GM19099 (cell line): ENCODE data around the gene GPRC5B.

Experiments used
- POLR2A ChIP-seq: IDR thresholded peaks from 3 replicates; pipeline ENCODE4 v1.6.1; 2011; ENCODE audit warnings: low read depth; ENCODE audit not compliant: insufficient read length; ENCODE audit errors: extremely low read depth

Gene GPRC5B

DNA sequence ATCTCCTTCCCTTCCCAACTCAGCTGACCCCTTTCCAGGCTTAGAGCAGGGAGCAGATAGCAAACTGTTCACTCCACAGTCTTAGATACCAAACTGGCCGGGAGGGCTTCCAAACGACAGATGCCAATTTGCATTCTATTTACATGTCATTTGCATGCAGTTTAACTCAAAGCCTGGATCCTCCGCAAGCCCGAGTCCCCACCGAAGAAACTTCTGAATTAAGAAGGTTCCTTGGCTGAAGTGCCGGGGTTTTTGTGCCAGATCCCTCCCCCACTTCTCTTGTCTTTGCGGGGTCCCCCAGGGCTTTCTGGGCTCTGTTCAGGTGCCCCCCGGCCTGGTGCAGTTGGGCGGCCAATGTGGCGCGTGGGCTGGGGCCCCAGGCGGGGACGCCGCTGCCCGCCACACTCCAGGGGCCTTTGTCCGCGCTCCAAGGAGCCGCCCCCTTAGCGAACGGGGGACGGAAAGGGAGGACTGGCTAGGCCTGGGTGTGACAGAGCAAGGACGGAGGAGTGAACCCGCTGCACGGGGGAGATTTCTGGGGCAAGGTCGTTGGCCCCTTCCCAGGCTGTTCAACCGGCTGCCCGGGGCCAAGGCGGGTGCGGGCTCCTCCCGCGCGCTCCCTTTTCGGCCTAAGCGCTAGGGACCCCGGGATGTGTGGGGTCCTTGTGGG is 1.2 kb downstream of the GPRC5B start:
- no peak for TF ChIP-seq POLR2A

DNA sequence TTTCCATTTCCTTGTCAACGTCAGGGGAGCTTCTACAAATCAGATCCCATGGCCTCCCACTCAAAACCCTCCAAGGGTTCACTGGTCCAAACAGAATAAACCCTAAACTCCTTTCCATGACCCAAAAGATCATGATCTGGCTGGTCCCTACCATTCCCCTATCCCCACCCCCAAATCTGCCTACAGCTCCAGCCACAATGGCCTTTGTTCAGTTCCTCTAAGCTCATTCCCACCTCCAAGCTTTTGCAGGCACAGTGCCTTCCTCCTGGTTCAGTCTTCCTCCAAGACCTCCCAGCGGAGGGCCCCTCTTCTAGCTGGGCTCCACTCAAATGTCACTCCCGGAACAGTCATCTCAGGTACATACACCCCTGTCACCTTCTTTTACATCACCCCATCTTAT is 2.0 kb downstream of the GPRC5B start:
- no peak for TF ChIP-seq POLR2A

DNA sequence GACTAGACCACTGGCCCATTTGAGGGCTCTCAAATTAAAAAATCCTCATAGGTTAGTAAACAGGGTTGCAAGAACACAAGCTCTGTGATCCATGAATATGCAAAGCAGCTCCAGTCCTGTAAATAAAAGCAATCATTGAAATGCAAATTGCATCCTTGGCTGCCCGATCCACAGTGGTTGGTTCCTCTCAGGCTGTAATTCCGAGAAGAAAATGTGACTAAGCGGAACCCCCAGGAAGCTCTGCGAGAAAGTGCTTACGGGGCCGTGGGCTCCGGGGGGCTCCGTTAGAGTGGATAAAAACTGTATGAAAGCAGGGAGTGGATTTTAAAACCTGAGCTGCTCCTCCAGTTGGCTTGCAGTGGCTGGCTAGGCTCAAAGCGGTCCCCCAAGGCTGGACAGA is 2.5 kb downstream of the GPRC5B start:
- no peak for TF ChIP-seq POLR2A

DNA sequence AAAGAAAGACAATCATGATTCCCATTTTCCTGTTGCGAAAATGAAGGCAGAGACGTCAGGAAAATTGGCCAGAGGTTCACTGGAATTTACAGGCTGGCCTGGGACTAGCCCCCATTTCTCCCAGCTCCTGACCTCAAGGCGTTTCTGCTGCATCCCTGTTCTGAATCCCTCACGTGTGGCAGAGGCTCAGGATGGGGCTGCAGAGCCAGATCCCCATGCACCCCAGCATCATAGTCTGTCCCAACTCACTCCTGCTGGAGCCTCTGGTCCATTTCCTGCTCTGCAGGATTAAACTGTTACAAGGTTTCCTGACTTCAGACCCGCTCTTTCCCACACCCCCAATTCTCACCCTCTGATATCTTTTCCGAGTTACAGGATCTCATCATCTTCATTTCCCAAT is 2.9 kb downstream of the GPRC5B start:
- TF ChIP-seq POLR2A = no peak

DNA sequence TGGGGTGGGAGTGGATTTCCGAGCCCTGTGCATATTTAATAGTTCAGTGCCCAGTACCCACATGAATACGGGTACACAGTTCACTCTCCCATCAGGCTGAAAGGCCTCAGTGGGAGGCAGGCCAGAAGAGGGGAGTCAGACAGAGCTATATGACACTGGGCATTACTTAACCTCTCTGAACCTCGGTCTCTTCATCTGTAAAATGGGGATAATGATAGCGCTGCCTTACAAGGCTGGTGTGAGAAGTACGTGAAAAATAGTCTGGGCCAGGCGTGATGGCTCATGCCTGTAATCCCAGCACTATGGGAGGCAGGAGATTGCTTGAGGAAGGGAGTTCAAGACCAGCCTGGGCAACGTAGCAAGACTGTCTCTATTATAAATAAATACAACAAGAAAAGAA is 3.6 kb downstream of the GPRC5B start:
- TF ChIP-seq POLR2A = no peak

DNA sequence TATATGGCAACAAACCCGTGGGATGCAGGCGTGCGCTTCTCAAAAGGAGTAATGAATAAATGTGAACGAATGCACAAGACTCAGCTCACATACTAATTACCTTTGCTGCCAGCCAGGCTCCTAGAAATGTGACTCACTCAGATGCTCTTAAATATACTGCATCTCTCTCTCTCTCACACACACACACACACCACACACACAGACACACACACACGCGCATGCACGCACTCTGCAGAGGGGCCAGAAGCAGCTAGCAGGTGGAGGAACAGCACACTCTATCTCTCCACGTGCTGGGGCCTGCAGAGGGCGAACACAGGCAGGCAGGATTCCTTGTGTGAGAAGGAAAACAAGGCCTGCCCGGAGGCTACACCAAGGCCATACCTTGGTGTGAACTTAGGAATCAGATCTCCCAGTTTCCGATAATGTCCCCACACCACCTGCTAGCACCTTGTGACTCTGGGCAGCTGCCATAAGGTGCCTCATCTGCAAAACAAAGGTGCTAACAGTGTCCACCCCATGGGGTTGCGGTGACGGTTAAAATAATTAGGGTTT is 5.3 kb downstream of the GPRC5B start:
- no peak for TF ChIP-seq POLR2A

DNA sequence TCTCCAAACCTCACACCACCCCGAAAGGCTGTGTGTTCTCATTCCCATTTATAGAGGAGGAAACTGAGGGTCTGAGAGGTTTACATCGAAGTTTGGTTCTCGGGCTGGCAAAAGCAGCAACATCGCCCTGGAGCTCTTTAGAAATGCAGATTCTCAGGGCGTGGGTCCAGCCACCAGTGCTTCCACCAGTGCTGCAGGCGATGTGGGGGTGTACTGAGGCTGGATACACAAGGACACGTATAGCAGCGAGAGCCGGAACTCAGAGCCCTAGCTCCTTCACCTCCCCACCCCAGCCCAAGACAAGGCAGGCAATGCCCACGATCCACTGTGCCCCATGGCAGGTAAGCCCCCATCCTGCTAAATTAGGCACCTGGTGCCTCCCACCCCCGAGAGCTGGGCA is 5.9 kb downstream of the GPRC5B start:
- TF ChIP-seq POLR2A = no peak

DNA sequence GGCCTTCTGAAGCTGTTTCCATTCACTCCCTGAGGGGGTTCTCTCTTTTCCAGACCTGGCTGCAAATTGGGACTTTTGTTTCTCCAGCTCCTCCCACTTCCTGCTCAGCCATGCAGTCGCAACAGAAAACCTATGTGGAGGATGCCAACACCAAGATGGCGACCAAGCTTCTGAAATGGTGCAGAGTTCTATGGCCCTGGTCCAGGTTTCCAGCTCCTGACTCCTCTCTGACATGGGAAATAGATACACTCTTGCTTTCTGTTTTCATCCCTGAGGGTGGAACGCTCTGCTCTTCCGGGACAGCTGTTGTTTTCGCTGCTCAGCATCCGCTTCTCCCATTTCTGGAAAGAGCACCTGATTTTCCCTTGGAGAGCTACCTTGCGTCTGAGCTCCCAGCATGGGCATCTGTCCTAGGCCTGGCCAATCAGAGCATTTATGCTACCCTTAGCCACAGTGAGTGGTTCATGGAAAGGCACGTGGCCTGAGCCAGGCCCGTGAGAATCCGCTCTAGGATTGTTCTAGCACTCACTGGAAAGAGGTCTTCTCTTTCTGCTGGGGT is 8.1 kb downstream of the GPRC5B start:
- no peak for TF ChIP-seq POLR2A

DNA sequence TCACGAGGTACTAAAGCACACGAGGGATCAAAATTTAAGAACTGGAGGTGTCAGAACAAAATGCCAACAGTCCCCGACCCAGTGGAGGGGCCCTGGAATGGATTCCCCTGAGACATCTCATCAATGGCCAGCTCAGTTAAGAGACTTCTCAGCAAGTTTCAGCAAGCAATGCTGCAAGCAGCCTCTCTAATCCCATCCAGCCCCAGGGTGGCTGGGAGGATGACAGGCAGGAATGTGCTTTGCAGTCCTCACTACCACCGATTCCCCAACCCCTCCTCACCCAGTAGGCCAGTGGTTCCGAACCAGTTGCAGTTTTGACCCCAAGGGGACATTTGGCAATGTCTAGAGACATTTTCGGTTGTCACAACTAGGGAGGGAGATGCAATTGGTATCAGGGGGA is 8.7 kb downstream of the GPRC5B start:
- no peak for TF ChIP-seq POLR2A

DNA sequence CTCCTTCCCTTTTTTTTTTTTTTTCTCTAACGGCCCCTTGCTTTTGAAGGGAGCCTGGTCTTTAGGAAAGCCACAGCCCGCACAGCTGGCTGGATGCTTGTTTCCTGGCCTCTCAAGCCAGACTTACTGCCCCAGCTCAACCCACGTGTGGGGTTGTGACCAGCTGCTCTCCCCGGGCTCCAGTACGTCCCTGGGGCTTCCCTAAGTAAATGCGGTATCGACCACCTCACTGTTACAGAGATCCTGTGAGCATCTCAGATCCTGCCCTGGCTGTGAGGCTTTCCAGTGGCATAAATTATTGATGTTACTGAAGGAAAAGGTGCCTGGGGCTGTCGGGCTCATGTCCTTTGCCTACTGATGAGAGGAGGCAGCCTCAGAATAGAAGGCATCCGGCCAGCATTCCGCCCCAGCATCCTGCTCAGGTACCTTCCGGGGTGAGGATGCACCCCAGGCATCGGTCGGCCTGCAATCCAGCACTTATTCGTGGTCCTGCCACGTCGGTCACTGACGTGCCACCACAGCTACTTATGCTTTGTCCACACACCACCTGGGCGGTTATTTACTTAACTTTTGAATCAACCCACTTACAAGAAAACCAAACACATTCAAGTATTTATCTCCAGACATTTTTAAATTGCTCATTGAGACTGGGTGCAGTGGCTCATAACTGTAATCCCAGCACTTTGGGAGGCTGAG is 9.6 kb downstream of the GPRC5B start:
- no peak for TF ChIP-seq POLR2A

DNA sequence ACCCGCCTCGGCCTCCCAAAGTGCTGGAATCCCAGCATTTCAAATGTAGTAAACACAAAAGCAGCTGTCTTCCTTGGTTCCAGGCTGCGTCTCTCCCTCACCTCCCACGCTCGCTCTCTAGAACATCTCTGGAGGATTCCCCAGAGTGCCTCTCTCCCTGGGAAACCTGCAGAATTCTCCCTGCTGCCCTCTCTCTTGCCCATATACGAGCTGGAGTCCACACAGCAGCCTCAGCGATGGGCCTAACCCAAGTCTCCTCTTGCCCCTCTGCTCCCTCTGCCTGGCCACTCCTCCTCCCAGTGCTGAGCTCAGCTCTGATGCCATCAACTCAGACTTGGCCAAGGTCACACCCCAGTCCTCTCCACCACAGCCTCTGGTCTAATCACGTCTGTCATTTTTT is 10.6 kb downstream of the GPRC5B start:
- TF ChIP-seq POLR2A = no peak

DNA sequence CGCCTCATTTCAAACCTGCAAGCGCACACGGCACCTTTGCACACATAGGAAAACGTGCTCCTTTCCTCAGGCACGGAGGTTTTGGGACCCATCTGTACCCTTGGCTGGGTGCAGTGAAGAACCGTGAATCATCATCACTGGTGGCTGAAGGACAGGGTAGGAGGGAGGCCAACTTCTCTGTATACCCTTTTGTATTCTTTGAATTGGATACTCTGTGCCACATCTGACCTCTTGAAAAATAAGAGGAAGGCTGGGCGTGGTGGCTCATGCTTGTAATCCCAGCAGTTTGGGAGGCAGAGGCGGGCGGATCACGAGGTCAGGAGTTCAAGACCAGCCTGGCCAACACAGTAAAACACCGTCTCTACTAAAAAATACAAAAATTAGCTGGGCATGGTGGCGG is 11.7 kb downstream of the GPRC5B start:
- no peak for TF ChIP-seq POLR2A

DNA sequence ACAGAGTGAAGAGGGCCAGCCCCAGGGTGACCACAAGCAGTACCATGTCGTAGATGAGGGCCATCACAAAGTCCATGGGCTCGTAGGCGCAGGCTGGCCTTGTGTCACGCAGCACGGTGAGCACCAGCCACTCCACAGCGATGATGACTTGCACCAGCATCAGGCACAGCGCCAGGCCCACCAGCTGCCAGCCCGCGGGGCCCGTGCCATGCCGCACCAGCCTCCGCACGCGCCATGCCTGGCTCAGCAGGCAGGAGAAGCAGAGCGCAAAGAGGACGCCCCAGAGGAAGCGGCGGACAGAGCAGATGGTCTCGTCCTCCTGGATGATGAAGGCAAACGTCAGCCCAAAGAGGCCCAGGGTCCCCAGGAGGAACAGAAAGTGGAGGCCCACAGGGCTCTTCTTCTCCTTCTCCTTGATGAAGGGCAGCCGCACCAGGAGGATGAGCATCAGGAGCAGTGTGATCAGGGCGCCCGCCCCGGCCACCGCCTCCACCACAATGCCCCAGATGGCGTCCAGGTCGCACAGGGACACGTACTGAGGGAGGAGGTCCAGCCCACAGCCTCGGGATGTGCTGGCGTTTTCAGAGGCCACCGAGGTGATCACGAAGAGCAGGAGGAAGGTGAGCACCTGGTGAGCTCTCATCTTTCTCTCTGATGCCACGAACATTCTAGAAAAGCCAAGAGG is 12.3 kb downstream of the GPRC5B start:
- TF ChIP-seq POLR2A = no peak

DNA sequence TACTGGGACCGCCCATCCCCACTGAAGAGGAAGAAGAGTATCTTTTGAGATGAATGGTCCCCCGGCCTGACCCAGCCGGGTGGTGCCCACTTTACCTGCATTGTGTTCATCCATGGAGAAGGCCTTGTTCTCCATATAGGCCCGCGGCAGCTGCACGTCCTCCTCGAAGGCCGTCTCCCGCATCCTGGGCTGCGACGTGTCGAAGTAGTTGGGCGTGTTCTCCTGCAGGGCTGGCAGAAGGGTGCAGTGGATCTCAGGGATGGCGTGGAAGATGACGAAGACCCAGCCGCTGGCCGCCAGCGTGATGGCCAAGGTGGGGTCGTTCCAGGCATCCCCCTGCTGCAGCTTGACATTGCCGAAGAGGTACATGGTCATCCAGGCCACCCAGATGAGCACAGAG is 12.9 kb downstream of the GPRC5B start:
- TF ChIP-seq POLR2A = no peak

DNA sequence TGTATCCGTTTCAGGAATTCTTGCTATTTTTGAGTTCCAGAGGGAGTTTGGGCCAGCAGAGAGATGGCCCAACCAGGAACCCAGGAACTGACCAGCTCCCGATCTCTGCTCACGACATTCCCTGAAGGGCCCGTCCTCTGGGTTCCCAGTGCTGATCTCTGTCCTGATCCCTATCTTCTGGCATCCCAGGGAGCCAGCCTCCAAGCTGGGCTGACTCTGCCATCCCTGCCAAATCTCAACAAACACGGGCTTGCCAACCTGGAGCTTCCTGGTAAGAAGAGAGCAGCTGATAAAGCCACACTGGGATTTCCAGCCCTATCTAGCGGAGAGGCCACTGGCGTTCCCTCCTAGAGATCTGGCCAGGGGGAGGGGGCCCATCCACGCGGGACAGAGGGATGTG is 16.2 kb downstream of the GPRC5B start:
- TF ChIP-seq POLR2A = no peak
